OCI-LY1 (cell line): ENCODE data around the gene CPLANE2.

Source experiments
- EZH2 ChIP-seq: fragments of 200-600 bp; sonication (generic), shearing (Covaris generic); IDR thresholded peaks from 2 replicates; pipeline ENCODE4 v1.8.0; 2017; ENCODE audit warnings: borderline replicate concordance, mixed run types, mild to moderate bottlenecking, antibody characterized with exemption, low read length, moderate library complexity, mixed read lengths
- TF ChIP-seq, protein P1 (sequence below): fragments of 200-600 bp; sonication (generic), shearing (Covaris generic); IDR thresholded peaks from 2 replicates; pipeline ENCODE4 v1.5.1; 2017; ENCODE audit warnings: mild to moderate bottlenecking, antibody characterized with exemption, low read length, moderate library complexity, mixed read lengths

GRCh38 chr1:16206547-16207317 lies 30.3 kb downstream of the CPLANE2 start:
- TF ChIP-seq, protein P1, sequence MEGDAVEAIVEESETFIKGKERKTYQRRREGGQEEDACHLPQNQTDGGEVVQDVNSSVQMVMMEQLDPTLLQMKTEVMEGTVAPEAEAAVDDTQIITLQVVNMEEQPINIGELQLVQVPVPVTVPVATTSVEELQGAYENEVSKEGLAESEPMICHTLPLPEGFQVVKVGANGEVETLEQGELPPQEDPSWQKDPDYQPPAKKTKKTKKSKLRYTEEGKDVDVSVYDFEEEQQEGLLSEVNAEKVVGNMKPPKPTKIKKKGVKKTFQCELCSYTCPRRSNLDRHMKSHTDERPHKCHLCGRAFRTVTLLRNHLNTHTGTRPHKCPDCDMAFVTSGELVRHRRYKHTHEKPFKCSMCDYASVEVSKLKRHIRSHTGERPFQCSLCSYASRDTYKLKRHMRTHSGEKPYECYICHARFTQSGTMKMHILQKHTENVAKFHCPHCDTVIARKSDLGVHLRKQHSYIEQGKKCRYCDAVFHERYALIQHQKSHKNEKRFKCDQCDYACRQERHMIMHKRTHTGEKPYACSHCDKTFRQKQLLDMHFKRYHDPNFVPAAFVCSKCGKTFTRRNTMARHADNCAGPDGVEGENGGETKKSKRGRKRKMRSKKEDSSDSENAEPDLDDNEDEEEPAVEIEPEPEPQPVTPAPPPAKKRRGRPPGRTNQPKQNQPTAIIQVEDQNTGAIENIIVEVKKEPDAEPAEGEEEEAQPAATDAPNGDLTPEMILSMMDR = no peak
- no peak for TF ChIP-seq EZH2
